ENCODE measurements around the gene CRY1.

GRCh38 chr12:106994579-106995220 is 98.6 kb downstream of the CRY1 start:
- TF ChIP-seq POLR2AphosphoS5 (IDR thresholded peaks at IDR 0.05; ENCODE audit: low read depth, low read length): no peak
- no peak for TF ChIP-seq PAX5 (IDR thresholded peaks at IDR 0.05; ENCODE audit: insufficient read depth, low read length, severe bottlenecking)
- no peak for TF ChIP-seq POLR2A (IDR thresholded peaks at IDR 0.05; ENCODE audit: low read depth, low read length)
